ENCODE data around the gene XRN1.

Gene XRN1

DNA sequence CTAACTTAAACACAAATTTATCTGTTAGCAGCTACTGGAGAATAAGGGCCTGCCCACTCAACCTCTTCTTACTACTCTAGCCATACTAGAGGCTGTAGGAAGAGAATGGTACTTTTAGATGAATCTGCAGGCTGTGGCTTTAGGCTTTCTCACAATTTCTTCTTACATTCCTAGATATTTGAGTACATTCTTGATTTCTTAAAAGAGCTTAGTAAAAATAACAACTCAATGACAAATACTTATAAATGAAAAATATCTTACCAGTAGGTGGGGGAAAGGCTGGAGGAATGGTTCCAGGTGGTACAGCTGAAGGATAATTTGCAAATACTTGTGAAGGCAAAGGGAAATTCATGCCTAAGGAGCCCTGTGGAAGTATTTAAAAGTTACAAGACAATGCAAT, 129.5 kb downstream of the XRN1 start:
- TF ChIP-seq TEAD4 (IDR thresholded peaks at IDR 0.05) (no peak), EGR1 (IDR thresholded peaks at IDR 0.05) (no peak), TCF12 (IDR thresholded peaks at IDR 0.05; ENCODE audit: low read depth) (no peak), TAF1 (IDR thresholded peaks at IDR 0.05; ENCODE audit: low read depth) (no peak), EP300 (IDR thresholded peaks at IDR 0.05; ENCODE audit: borderline replicate concordance) (no peak), YY1 (IDR thresholded peaks at IDR 0.05; ENCODE audit: low read depth) (no peak), NFIC (IDR thresholded peaks at IDR 0.05) (no peak), CREB1 (IDR thresholded peaks at IDR 0.05; ENCODE audit: low read depth) (no peak), FOXM1 (IDR thresholded peaks at IDR 0.05; ENCODE audit: borderline replicate concordance, low read depth) (no peak), RAD21 (IDR thresholded peaks at IDR 0.05; ENCODE audit: low read depth) (no peak), ZBTB7A (IDR thresholded peaks at IDR 0.05; ENCODE audit: low read depth) (no peak), CEBPB (IDR thresholded peaks at IDR 0.05) (no peak)
- TF ChIP-seq, protein P1, sequence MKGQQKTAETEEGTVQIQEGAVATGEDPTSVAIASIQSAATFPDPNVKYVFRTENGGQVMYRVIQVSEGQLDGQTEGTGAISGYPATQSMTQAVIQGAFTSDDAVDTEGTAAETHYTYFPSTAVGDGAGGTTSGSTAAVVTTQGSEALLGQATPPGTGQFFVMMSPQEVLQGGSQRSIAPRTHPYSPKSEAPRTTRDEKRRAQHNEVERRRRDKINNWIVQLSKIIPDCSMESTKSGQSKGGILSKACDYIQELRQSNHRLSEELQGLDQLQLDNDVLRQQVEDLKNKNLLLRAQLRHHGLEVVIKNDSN (IDR thresholded peaks at IDR 0.05), result no peak
- TF ChIP-seq, protein P2, sequence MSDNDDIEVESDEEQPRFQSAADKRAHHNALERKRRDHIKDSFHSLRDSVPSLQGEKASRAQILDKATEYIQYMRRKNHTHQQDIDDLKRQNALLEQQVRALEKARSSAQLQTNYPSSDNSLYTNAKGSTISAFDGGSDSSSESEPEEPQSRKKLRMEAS (IDR thresholded peaks at IDR 0.05), result no peak
- TF ChIP-seq, protein P3, sequence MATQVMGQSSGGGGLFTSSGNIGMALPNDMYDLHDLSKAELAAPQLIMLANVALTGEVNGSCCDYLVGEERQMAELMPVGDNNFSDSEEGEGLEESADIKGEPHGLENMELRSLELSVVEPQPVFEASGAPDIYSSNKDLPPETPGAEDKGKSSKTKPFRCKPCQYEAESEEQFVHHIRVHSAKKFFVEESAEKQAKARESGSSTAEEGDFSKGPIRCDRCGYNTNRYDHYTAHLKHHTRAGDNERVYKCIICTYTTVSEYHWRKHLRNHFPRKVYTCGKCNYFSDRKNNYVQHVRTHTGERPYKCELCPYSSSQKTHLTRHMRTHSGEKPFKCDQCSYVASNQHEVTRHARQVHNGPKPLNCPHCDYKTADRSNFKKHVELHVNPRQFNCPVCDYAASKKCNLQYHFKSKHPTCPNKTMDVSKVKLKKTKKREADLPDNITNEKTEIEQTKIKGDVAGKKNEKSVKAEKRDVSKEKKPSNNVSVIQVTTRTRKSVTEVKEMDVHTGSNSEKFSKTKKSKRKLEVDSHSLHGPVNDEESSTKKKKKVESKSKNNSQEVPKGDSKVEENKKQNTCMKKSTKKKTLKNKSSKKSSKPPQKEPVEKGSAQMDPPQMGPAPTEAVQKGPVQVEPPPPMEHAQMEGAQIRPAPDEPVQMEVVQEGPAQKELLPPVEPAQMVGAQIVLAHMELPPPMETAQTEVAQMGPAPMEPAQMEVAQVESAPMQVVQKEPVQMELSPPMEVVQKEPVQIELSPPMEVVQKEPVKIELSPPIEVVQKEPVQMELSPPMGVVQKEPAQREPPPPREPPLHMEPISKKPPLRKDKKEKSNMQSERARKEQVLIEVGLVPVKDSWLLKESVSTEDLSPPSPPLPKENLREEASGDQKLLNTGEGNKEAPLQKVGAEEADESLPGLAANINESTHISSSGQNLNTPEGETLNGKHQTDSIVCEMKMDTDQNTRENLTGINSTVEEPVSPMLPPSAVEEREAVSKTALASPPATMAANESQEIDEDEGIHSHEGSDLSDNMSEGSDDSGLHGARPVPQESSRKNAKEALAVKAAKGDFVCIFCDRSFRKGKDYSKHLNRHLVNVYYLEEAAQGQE (IDR thresholded peaks at IDR 0.05; ENCODE audit: low read depth), result no peak

DNA sequence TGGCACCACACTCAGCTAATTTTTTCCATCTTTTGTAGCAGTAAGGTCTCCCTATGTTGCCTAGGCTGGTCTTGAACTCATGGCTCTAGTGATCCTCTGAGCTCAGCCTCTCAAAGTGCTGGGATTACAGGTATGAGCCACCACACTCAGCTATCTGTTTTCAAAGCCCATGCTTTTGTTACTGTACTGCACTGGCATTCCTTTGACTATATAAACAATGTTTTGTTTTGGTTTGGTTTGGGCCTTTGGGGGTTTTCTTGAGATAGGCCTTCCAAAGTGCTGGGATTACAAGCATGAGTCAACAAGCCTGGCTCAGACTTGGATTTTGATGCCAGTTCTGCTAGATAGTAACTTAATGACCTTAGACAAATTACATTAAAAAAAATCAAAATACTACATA, 132.8 kb downstream of the XRN1 start:
- TF ChIP-seq CEBPB (IDR thresholded peaks at IDR 0.05) (no peak), CREB1 (IDR thresholded peaks at IDR 0.05; ENCODE audit: low read depth) (no peak), TAF1 (IDR thresholded peaks at IDR 0.05; ENCODE audit: low read depth) (no peak), ZBTB7A (IDR thresholded peaks at IDR 0.05; ENCODE audit: low read depth) (no peak)
- TF ChIP-seq, protein P2 (IDR thresholded peaks at IDR 0.05), result no peak
- TF ChIP-seq, protein P3 (IDR thresholded peaks at IDR 0.05; ENCODE audit: low read depth), result no peak

DNA sequence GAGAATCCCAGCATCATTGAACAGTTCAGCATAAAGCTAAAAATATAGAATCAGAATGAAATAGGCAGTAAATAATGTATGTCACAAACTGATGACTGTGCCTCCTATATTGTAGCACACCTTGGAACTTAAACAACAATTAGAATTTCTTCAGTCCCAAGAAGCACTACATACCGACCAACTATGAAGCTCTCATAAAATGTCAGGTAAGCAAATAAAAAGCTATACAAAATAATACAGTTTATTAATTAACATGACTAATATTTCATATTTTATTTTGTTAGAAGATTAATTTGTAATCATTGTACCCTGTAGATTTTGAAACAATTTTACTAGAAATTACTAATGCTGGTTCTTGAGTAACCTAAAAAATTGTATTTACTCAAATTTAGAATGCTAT, 137.4 kb downstream of the XRN1 start:
- TF ChIP-seq NFIC (IDR thresholded peaks at IDR 0.05) (no peak), CREB1 (IDR thresholded peaks at IDR 0.05; ENCODE audit: low read depth) (no peak), TEAD4 (IDR thresholded peaks at IDR 0.05) (no peak), YY1 (IDR thresholded peaks at IDR 0.05; ENCODE audit: low read depth) (no peak), FOXM1 (IDR thresholded peaks at IDR 0.05; ENCODE audit: borderline replicate concordance, low read depth) (no peak), CEBPB (IDR thresholded peaks at IDR 0.05) (no peak), TCF12 (IDR thresholded peaks at IDR 0.05; ENCODE audit: low read depth) (no peak), ZBTB7A (IDR thresholded peaks at IDR 0.05; ENCODE audit: low read depth) (no peak), RAD21 (IDR thresholded peaks at IDR 0.05; ENCODE audit: low read depth) (no peak), EP300 (IDR thresholded peaks at IDR 0.05; ENCODE audit: borderline replicate concordance) (no peak)
- TF ChIP-seq, protein P3 (IDR thresholded peaks at IDR 0.05; ENCODE audit: low read depth), result no peak
- TF ChIP-seq, protein P1 (IDR thresholded peaks at IDR 0.05), result no peak

DNA sequence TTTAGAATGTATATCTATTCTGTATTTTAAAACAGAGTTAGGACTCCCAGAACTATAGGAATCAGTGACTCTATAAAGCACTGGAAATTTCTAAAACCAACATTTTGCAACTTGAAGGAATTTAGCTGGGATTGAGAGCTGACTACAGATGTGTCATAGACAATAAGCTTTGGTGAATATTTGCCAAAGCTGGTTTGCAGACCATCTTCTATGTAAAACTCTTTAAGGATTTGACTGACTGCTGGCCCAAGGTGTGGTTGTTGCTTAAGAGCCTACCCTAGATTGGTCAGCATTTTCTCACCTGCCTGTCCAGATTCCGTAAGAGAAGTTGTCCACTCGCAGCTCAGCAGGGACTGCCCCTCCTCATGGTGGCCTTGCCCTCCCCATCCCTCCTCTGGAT, 149.2 kb downstream of the XRN1 start:
- TF ChIP-seq NFIC (IDR thresholded peaks at IDR 0.05) (no peak), CREB1 (IDR thresholded peaks at IDR 0.05; ENCODE audit: low read depth) (no peak), TAF1 (IDR thresholded peaks at IDR 0.05; ENCODE audit: low read depth) (no peak), EGR1 (IDR thresholded peaks at IDR 0.05) (no peak), TCF12 (IDR thresholded peaks at IDR 0.05; ENCODE audit: low read depth) (no peak), FOXM1 (IDR thresholded peaks at IDR 0.05; ENCODE audit: borderline replicate concordance, low read depth) (no peak), EP300 (IDR thresholded peaks at IDR 0.05; ENCODE audit: borderline replicate concordance) (no peak), CEBPB (IDR thresholded peaks at IDR 0.05) (no peak), ZBTB7A (IDR thresholded peaks at IDR 0.05; ENCODE audit: low read depth) (no peak), TEAD4 (IDR thresholded peaks at IDR 0.05) (no peak), YY1 (IDR thresholded peaks at IDR 0.05; ENCODE audit: low read depth) (no peak), RAD21 (IDR thresholded peaks at IDR 0.05; ENCODE audit: low read depth) (no peak)
- TF ChIP-seq, protein P3 (IDR thresholded peaks at IDR 0.05; ENCODE audit: low read depth), result no peak
- TF ChIP-seq, protein P1 (IDR thresholded peaks at IDR 0.05), result no peak
- TF ChIP-seq, protein P2 (IDR thresholded peaks at IDR 0.05), result no peak

All from Ishikawa (cell line).